GM23338 (cell line): Measurements from ENCODE around the gene EMID1. TPM values are rescaled to one million over a fixed set of nuclear protein-coding genes. Genes with fewer than 3 reads are reported as not detected.

ENCODE experiments used
- ATAC-seq: fragments of 200-7000 bp; cut with Tn5 transposase; 3 replicates; pipeline ENCODE4 v1.9.1; 2020
- DNase-seq: peaks from one replicate; pipeline ENCODE4 v3.0.0-alpha.2; 2015; ENCODE audit warnings: low spot score
- H2AFZ ChIP-seq: fragments of 200-600 bp; sonication (generic); 2 replicates; pipeline ENCODE4 v1.8.0; 2016; ENCODE audit warnings: antibody characterized with exemption, mild to moderate bottlenecking, moderate library complexity
- H3F3A ChIP-seq: fragments of 200-600 bp; sonication (generic); replicated peaks from 2 replicates; pipeline ENCODE4 v1.8.0; 2017; ENCODE audit warnings: antibody characterized with exemption, mixed run types, low read depth
- H3K27ac ChIP-seq: fragments of 200-600 bp; sonication (generic); 2 replicates; pipeline ENCODE4 v1.6.1; 2016; ENCODE audit warnings: low read depth
- H3K27me3 ChIP-seq: fragments of 200-600 bp; sonication (generic); 2 replicates; pipeline ENCODE4 v1.8.0; 2016; ENCODE audit warnings: mild to moderate bottlenecking, mixed run types, moderate library complexity; ENCODE audit not compliant: insufficient read depth
- H3K36me3 ChIP-seq: fragments of 200-600 bp; sonication (generic); 2 replicates; pipeline ENCODE4 v1.8.0; 2016; ENCODE audit warnings: mild to moderate bottlenecking; ENCODE audit not compliant: insufficient read depth
- H3K4me1 ChIP-seq: fragments of 200-600 bp; sonication (generic); 2 replicates; pipeline ENCODE4 v1.8.0; 2016; ENCODE audit warnings: mild to moderate bottlenecking, moderate library complexity; ENCODE audit not compliant: insufficient read depth
- H3K4me2 ChIP-seq: fragments of 200-600 bp; sonication (generic); 2 replicates; pipeline ENCODE4 v1.7.1; 2017; ENCODE audit warnings: mixed run types
- H3K4me3 ChIP-seq: fragments of 200-600 bp; sonication (generic); 2 replicates; pipeline ENCODE4 v1.6.1; 2016; ENCODE audit warnings: mixed run types
- H3K79me2 ChIP-seq: fragments of 200-600 bp; sonication (generic); replicated peaks from 2 replicates; pipeline ENCODE4 v1.8.0; 2017; ENCODE audit warnings: mild to moderate bottlenecking; ENCODE audit not compliant: insufficient read depth
- H3K9me2 ChIP-seq: fragments of 200-600 bp; sonication (generic); 2 replicates; pipeline ENCODE4 v1.8.0; 2017; ENCODE audit not compliant: insufficient read depth
- H4K20me1 ChIP-seq: fragments of 200-600 bp; sonication (generic); replicated peaks from 2 replicates; pipeline ENCODE4 v1.8.0; 2017; ENCODE audit warnings: mild to moderate bottlenecking; ENCODE audit not compliant: insufficient read depth
- H3K27ac Mint-ChIP-seq: 2 replicates; pipeline ENCODE4 v1.8.0; 2020; ENCODE audit warnings: inconsistent platforms, mild to moderate bottlenecking, moderate library complexity, mixed read lengths
- H3K27me3 Mint-ChIP-seq: 3 replicates; pipeline ENCODE4 v1.8.0; 2022; ENCODE audit warnings: low read depth, mild to moderate bottlenecking, moderate library complexity, mixed read lengths, inconsistent platforms; ENCODE audit not compliant: insufficient read depth, poor library complexity
- H3K36me3 Mint-ChIP-seq: 3 replicates; pipeline ENCODE4 v1.8.0; 2021; ENCODE audit warnings: low read depth, mild to moderate bottlenecking, inconsistent platforms, moderate library complexity, mixed read lengths
- H3K4me1 Mint-ChIP-seq: 3 replicates; pipeline ENCODE4 v1.8.0; 2020; ENCODE audit warnings: mild to moderate bottlenecking, inconsistent platforms, mixed read lengths
- H3K4me3 Mint-ChIP-seq: 3 replicates; pipeline ENCODE4 v1.8.0; 2021; ENCODE audit warnings: moderate library complexity, mild to moderate bottlenecking, inconsistent platforms, mixed read lengths
- H3K9me3 Mint-ChIP-seq: 3 replicates; pipeline ENCODE4 v1.8.0; 2020; ENCODE audit warnings: moderate library complexity, mild to moderate bottlenecking, inconsistent platforms, mixed read lengths
- EZH2phosphoT487 ChIP-seq: fragments of 200-600 bp; sonication (generic); IDR thresholded peaks from one replicate; pipeline ENCODE4 v1.8.1; 2018; ENCODE audit warnings: antibody characterized with exemption; ENCODE audit not compliant: unreplicated experiment
- JUNB ChIP-seq: IDR thresholded peaks from one replicate; pipeline ENCODE4 v1.6.1; 2016; ENCODE audit warnings: antibody characterized with exemption; ENCODE audit not compliant: unreplicated experiment
- NANOG ChIP-seq: IDR thresholded peaks from 2 replicates; pipeline ENCODE4 v1.6.1; 2016; ENCODE audit warnings: antibody characterized with exemption, borderline replicate concordance
- POLR2AphosphoS5 ChIP-seq: IDR thresholded peaks from 2 replicates; pipeline ENCODE4 v1.6.1; 2016; ENCODE audit warnings: antibody characterized with exemption, low read depth
- ZNF114 ChIP-seq: fragments of 250-450 bp; sonication (Bioruptor Pico); IDR thresholded peaks from 2 replicates; pipeline ENCODE4 v1.5.0; 2020; ENCODE audit warnings: mild to moderate bottlenecking, moderate library complexity
- polyA plus RNA-seq: library from polyadenylated mRNA; unstranded; fragments of >200 nt; fragmentation: Nextera tagmentation; extraction: Ambion mirVana; gene quantifications from 2 replicates; pipeline ENCODE4 v1.2.1, GENCODE V29; 2016
- total RNA-seq: library from RNA; depleted of rRNA; stranded (reverse); fragments of >200 nt; shearing (Covaris generic); gene quantifications from 2 replicates; pipeline ENCODE4 v1.2.3, GENCODE V29; 2014
- TF ChIP-seq, protein P1 (sequence below): fragments of 250-450 bp; sonication (Bioruptor Pico); IDR thresholded peaks from 2 replicates; pipeline ENCODE4 v1.5.0; 2020; ENCODE audit warnings: mild to moderate bottlenecking, moderate library complexity
- TF ChIP-seq, protein P2 (sequence below): IDR thresholded peaks from one replicate; pipeline ENCODE4 v1.6.1; 2018; ENCODE audit warnings: antibody characterized with exemption; ENCODE audit not compliant: unreplicated experiment
- TF ChIP-seq, protein P3 (sequence below), 2 experiments: fragments of 200-600 bp in 1 of 2; sonication (generic) in 1 of 2; conservative IDR thresholded peaks; 2 replicates each; pipeline versions ENCODE4 v1.5.1 to v1.6.1; 2016 to 2017; ENCODE audit warnings: antibody characterized with exemption in 2 of 2, low read depth in 2 of 2, mild to moderate bottlenecking in 2 of 2, moderate library complexity in 1 of 2

EMID1 gene
- total and polyA plus RNA-seq, 2 experiments from 2014 or later, result 3.0 to 13.4 TPM

DNA sequence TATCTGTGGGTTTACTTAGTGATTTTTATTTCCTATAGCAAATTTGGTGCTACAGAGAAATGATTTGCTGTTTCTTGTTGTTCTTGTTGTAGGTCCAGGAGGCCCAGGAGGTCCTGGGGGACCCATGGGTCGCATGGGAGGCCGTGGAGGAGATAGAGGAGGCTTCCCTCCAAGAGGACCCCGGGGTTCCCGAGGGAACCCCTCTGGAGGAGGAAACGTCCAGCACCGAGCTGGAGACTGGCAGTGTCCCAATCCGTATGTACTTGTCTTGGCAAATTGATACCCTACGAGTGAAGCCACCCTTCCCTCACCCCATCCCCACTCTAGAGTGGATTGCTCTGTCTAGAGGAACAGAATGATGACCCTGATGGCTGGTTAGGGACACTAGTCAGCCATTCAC is 92.9 kb downstream of the EMID1 start (continued):
- TF ChIP-seq, protein P1, sequence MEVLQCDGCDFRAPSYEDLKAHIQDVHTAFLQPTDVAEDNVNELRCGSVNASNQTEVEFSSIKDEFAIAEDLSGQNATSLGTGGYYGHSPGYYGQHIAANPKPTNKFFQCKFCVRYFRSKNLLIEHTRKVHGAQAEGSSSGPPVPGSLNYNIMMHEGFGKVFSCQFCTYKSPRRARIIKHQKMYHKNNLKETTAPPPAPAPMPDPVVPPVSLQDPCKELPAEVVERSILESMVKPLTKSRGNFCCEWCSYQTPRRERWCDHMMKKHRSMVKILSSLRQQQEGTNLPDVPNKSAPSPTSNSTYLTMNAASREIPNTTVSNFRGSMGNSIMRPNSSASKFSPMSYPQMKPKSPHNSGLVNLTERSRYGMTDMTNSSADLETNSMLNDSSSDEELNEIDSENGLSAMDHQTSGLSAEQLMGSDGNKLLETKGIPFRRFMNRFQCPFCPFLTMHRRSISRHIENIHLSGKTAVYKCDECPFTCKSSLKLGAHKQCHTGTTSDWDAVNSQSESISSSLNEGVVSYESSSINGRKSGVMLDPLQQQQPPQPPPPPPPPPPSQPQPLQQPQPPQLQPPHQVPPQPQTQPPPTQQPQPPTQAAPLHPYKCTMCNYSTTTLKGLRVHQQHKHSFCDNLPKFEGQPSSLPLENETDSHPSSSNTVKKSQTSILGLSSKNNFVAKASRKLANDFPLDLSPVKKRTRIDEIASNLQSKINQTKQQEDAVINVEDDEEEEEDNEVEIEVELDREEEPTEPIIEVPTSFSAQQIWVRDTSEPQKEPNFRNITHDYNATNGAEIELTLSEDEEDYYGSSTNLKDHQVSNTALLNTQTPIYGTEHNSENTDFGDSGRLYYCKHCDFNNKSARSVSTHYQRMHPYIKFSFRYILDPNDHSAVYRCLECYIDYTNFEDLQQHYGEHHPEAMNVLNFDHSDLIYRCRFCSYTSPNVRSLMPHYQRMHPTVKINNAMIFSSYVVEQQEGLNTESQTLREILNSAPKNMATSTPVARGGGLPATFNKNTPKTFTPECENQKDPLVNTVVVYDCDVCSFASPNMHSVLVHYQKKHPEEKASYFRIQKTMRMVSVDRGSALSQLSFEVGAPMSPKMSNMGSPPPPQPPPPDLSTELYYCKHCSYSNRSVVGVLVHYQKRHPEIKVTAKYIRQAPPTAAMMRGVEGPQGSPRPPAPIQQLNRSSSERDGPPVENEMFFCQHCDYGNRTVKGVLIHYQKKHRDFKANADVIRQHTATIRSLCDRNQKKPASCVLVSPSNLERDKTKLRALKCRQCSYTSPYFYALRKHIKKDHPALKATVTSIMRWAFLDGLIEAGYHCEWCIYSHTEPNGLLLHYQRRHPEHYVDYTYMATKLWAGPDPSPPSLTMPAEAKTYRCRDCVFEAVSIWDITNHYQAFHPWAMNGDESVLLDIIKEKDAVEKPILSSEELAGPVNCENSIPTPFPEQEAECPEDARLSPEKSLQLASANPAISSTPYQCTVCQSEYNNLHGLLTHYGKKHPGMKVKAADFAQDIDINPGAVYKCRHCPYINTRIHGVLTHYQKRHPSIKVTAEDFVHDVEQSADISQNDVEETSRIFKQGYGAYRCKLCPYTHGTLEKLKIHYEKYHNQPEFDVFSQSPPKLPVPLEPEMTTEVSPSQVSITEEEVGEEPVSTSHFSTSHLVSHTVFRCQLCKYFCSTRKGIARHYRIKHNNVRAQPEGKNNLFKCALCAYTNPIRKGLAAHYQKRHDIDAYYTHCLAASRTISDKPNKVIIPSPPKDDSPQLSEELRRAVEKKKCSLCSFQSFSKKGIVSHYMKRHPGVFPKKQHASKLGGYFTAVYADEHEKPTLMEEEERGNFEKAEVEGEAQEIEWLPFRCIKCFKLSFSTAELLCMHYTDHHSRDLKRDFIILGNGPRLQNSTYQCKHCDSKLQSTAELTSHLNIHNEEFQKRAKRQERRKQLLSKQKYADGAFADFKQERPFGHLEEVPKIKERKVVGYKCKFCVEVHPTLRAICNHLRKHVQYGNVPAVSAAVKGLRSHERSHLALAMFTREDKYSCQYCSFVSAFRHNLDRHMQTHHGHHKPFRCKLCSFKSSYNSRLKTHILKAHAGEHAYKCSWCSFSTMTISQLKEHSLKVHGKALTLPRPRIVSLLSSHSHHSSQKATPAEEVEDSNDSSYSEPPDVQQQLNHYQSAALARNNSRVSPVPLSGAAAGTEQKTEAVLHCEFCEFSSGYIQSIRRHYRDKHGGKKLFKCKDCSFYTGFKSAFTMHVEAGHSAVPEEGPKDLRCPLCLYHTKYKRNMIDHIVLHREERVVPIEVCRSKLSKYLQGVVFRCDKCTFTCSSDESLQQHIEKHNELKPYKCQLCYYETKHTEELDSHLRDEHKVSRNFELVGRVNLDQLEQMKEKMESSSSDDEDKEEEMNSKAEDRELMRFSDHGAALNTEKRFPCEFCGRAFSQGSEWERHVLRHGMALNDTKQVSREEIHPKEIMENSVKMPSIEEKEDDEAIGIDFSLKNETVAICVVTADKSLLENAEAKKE (CRISPR knock-in tag), result no peak
- TF ChIP-seq, protein P2, sequence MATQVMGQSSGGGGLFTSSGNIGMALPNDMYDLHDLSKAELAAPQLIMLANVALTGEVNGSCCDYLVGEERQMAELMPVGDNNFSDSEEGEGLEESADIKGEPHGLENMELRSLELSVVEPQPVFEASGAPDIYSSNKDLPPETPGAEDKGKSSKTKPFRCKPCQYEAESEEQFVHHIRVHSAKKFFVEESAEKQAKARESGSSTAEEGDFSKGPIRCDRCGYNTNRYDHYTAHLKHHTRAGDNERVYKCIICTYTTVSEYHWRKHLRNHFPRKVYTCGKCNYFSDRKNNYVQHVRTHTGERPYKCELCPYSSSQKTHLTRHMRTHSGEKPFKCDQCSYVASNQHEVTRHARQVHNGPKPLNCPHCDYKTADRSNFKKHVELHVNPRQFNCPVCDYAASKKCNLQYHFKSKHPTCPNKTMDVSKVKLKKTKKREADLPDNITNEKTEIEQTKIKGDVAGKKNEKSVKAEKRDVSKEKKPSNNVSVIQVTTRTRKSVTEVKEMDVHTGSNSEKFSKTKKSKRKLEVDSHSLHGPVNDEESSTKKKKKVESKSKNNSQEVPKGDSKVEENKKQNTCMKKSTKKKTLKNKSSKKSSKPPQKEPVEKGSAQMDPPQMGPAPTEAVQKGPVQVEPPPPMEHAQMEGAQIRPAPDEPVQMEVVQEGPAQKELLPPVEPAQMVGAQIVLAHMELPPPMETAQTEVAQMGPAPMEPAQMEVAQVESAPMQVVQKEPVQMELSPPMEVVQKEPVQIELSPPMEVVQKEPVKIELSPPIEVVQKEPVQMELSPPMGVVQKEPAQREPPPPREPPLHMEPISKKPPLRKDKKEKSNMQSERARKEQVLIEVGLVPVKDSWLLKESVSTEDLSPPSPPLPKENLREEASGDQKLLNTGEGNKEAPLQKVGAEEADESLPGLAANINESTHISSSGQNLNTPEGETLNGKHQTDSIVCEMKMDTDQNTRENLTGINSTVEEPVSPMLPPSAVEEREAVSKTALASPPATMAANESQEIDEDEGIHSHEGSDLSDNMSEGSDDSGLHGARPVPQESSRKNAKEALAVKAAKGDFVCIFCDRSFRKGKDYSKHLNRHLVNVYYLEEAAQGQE, result no peak

DNA sequence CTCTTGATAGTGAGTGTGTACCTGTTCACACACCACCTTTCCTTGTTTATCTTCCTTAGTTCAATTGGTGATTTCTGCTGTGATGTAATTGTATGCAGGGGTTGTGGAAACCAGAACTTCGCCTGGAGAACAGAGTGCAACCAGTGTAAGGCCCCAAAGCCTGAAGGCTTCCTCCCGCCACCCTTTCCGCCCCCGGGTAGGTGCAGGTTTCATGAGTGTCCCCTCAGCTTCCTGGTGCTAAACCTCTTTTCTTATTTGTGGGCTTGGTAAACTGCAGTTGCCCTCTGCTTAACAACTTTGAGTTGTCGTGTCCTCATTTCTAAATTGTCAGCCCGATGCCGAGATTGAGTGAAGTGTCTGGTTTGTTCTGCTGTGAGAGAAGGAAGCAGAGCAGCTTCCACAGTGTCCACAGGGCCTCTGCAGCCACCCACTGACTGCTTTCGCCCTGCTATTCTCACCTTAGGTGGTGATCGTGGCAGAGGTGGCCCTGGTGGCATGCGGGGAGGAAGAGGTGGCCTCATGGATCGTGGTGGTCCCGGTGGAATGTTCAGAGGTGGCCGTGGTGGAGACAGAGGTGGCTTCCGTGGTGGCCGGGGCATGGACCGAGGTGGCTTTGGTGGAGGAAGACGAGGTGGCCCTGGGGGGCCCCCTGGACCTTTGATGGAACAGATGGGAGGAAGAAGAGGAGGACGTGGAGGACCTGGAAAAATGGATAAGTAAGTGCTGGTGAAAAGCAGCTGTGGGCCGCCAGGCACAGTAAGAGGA is 93.6 kb downstream of the EMID1 start:
- Histone ChIP-seq H4K20me1 (peaks cover 39% of the 10 kb centered on the region), H3K4me3 (no peak overlapping the region), H3F3A (peaks cover 67% of the 10 kb centered on the region), H3K27me3 (no peaks in the 10 kb centered on the region), H3K9me2 (no peaks in the 10 kb centered on the region), H3K79me2 (0 out of 2 replicates have a peak, but pooled peaks cover 7% of the 10 kb centered on the region), H3K27ac (no peak overlapping the region), H3K36me3 (peaks cover 62% of the 10 kb centered on the region), H3K4me1 (no peaks in the 10 kb centered on the region), H3K4me2 (no peak overlapping the region), H2AFZ (no peak overlapping the region)
- Mint-ChIP-seq H3K4me1 (peaks cover 8% of the 10 kb centered on the region), H3K27me3 (peaks cover 22% of the 10 kb centered on the region), H3K36me3 (peaks cover 72% of the 10 kb centered on the region), H3K9me3 (no peaks in the 10 kb centered on the region; the same call in 2 of the 3 replicates), H3K4me3 (no peak overlapping the region), H3K27ac (no peak overlapping the region; the same call in 1 of the 2 replicates)
- DNase-seq (no peak), ATAC-seq (no peak)
- TF ChIP-seq ZNF114 (CRISPR knock-in tag) (no peak), NANOG (no peak), JUNB (no peak), EZH2phosphoT487 (no peak), POLR2AphosphoS5 (no peak)
- TF ChIP-seq, protein P3, sequence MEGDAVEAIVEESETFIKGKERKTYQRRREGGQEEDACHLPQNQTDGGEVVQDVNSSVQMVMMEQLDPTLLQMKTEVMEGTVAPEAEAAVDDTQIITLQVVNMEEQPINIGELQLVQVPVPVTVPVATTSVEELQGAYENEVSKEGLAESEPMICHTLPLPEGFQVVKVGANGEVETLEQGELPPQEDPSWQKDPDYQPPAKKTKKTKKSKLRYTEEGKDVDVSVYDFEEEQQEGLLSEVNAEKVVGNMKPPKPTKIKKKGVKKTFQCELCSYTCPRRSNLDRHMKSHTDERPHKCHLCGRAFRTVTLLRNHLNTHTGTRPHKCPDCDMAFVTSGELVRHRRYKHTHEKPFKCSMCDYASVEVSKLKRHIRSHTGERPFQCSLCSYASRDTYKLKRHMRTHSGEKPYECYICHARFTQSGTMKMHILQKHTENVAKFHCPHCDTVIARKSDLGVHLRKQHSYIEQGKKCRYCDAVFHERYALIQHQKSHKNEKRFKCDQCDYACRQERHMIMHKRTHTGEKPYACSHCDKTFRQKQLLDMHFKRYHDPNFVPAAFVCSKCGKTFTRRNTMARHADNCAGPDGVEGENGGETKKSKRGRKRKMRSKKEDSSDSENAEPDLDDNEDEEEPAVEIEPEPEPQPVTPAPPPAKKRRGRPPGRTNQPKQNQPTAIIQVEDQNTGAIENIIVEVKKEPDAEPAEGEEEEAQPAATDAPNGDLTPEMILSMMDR (conservative IDR thresholded peaks at IDR 0.05; ENCODE audit: low read depth in 2 of 2), result no peak
- TF ChIP-seq, protein P2, result no peak
